Naive B cell (primary cell): ENCODE measurements around the gene CREBL2. TPM values are rescaled to one million over a fixed set of nuclear protein-coding genes. Genes with fewer than 3 reads are reported as not detected.
"Not testable (repeated sequence)": the region's sequence is repeated elsewhere in the genome, so short reads cannot be mapped to it uniquely, and the experiment has no call there.

Source experiments
- ATAC-seq, 2 donors: fragments of 150-1000 bp; cut with Tn5 transposase; 2 replicates each; pipeline ENCODE4 v1.10.0; 2021; ENCODE audit warnings: low read depth in 2 of 2, mild to moderate bottlenecking in 2 of 2, moderate library complexity in 2 of 2
- DNase-seq: peaks from one replicate; pipeline ENCODE4 v3.0.0; 2022
- H3K27ac Mint-ChIP-seq, 6 donors: one replicate each; pipeline ENCODE4 v1.8.0; 2020 to 2022; ENCODE audit warnings: mild to moderate bottlenecking in 6 of 6, mixed read lengths in 6 of 6, moderate library complexity in 5 of 6, inconsistent platforms in 2 of 6
- H3K27me3 Mint-ChIP-seq, 3 donors: one replicate each; pipeline ENCODE4 v1.8.0; 2021 to 2022; ENCODE audit warnings: mixed read lengths in 3 of 3, mild to moderate bottlenecking in 1 of 3
- H3K36me3 Mint-ChIP-seq, 2 donors: one replicate each; pipeline ENCODE4 v1.8.0; 2020 to 2022; ENCODE audit warnings: mixed read lengths in 2 of 2, inconsistent platforms in 1 of 2, mild to moderate bottlenecking in 1 of 2
- H3K4me1 Mint-ChIP-seq, 3 donors: one replicate each; pipeline ENCODE4 v1.8.0; 2020 to 2022; ENCODE audit warnings: mixed read lengths in 3 of 3, inconsistent platforms in 1 of 3, mild to moderate bottlenecking in 1 of 3, moderate library complexity in 1 of 3
- H3K4me3 Mint-ChIP-seq, 8 donors: one replicate each; pipeline ENCODE4 v1.8.0; 2020 to 2022; ENCODE audit warnings: mild to moderate bottlenecking in 8 of 8, mixed read lengths in 8 of 8, moderate library complexity in 8 of 8, inconsistent platforms in 2 of 8
- H3K9me3 Mint-ChIP-seq, 7 donors: one replicate each; pipeline ENCODE4 v1.8.0; 2020 to 2022; ENCODE audit warnings: mixed read lengths in 7 of 7, mild to moderate bottlenecking in 5 of 7, inconsistent platforms in 2 of 7, moderate library complexity in 1 of 7
- polyA plus RNA-seq, 6 donors: library from polyadenylated mRNA; unstranded; fragments of 300-500 nt; fragmentation: Illumina TruSeq; gene quantifications; one replicate each; pipeline ENCODE4 v1.2.3, GENCODE V29; 2021; ENCODE audit warnings: low read depth in 6 of 6

Gene CREBL2
- polyA plus RNA-seq, result 10 to 100 TPM; 21.9 to 29.3 (median 25.6) TPM

- Mint-ChIP-seq H3K4me3 (peak within 1 kb of the TSS; percentile 94 to 97 (median 96)), H3K27me3 (no peaks in the 10 kb centered on the region), H3K36me3 (peaks cover 0 to 5% of the 10 kb centered on the region in 2 donors), H3K27ac (peak within 1 kb of the TSS; percentile 96 to 99 (median 97)), H3K4me1 (peaks cover 21 to 47% (median 43%) of the 10 kb centered on the region in 3 donors), H3K9me3 (no peaks in the 10 kb centered on the region)
- peak; percentile 88 for DNase-seq
- ATAC-seq, result peak; percentile 89
Measured at GRCh38 chr12:12611512-12612306, at the start of gene CREBL2. TSS of gene CREBL2 (plus strand) at chr12:12611876. CDS start at chr12:12612173, 297 bp downstream.

GRCh38 chr12:12562016-12562483, 49.6 kb upstream of the CREBL2 start:
- H3K36me3 Mint-ChIP-seq, result no peaks in the 10 kb centered on the region
- peak overlapping the region; percentile 90 to 99 (median 95) for H3K27ac Mint-ChIP-seq
- H3K4me1 Mint-ChIP-seq, result peaks cover 6 to 13% (median 12%) of the 10 kb centered on the region in 3 donors
- H3K27me3 Mint-ChIP-seq, result peaks cover 6 to 20% (median 9%) of the 10 kb centered on the region in 3 donors
- ATAC-seq (peak; percentile 22 to 27), DNase-seq (peak; percentile 52)
- H3K4me3 Mint-ChIP-seq, result peak overlapping the region; percentile 82 to 94 (median 90)
- H3K9me3 Mint-ChIP-seq, result peaks cover 0 to 2% (median 0%) of the 10 kb centered on the region in 7 donors

- Mint-ChIP-seq H3K36me3 (no peaks in the 10 kb centered on the region), H3K27me3 (peaks cover 6 to 17% (median 9%) of the 10 kb centered on the region in 3 donors), H3K9me3 (peaks cover 0 to 2% (median 0%) of the 10 kb centered on the region in 7 donors), H3K27ac (peak within 1 kb of the TSS; percentile 90 to 99 (median 95)), H3K4me1 (peaks cover 6 to 13% (median 12%) of the 10 kb centered on the region in 3 donors), H3K4me3 (peak within 1 kb of the TSS; percentile 87 to 95 (median 91))
- DNase-seq (peak; percentile 78), ATAC-seq (peak; percentile 72 to 75)
Measured at GRCh38 chr12:12562585-12563261, 49.0 kb upstream of the CREBL2 start, which contains the start of gene DUSP16. TSS of gene DUSP16 (minus strand) at chr12:12562863. CDS start at chr12:12521098, 41,765 bp downstream.

- Mint-ChIP-seq H3K9me3 (peaks cover 0 to 2% (median 0%) of the 10 kb centered on the region in 7 donors), H3K4me1 (peaks cover 6 to 13% (median 12%) of the 10 kb centered on the region in 3 donors), H3K4me3 (peak overlapping the region; percentile 81 to 95 (median 90)), H3K27ac (peak overlapping the region; percentile 75 to 96 (median 91)), H3K36me3 (no peaks in the 10 kb centered on the region), H3K27me3 (peaks cover 6 to 13% (median 9%) of the 10 kb centered on the region in 3 donors)
- no peak for DNase-seq
- no peak for ATAC-seq
Measured at GRCh38 chr12:12563290-12563928, 48.3 kb upstream of the CREBL2 start.

- peaks cover 0 to 2% (median 0%) of the 10 kb centered on the region in 7 donors for H3K9me3 Mint-ChIP-seq
- H3K27me3 Mint-ChIP-seq, result peaks cover 5 to 14% (median 6%) of the 10 kb centered on the region in 3 donors
- DNase-seq (no peak), ATAC-seq (no peak)
- no peak overlapping the region for H3K27ac Mint-ChIP-seq
- H3K4me1 Mint-ChIP-seq, result peaks cover 6 to 13% (median 12%) of the 10 kb centered on the region in 3 donors
- no peaks in the 10 kb centered on the region for H3K36me3 Mint-ChIP-seq
- no peak overlapping the region for H3K4me3 Mint-ChIP-seq
Measured at GRCh38 chr12:12564911-12565310, 46.8 kb upstream of the CREBL2 start.

- not testable (repeated sequence) for H3K27ac Mint-ChIP-seq, ATAC-seq, H3K4me3 Mint-ChIP-seq, H3K9me3 Mint-ChIP-seq, DNase-seq, H3K27me3 Mint-ChIP-seq, H3K4me1 Mint-ChIP-seq, H3K36me3 Mint-ChIP-seq
Measured at GRCh38 chr12:12565971-12566370, 45.7 kb upstream of the CREBL2 start.

- no peak for DNase-seq
- Mint-ChIP-seq H3K27ac (no peak overlapping the region), H3K27me3 (peaks cover 6 to 9% (median 8%) of the 10 kb centered on the region in 3 donors), H3K36me3 (no peaks in the 10 kb centered on the region), H3K9me3 (no peaks in the 10 kb centered on the region), H3K4me1 (no peaks in the 10 kb centered on the region), H3K4me3 (no peak overlapping the region)
- ATAC-seq, result no peak
Measured at GRCh38 chr12:12572659-12573058, 39.0 kb upstream of the CREBL2 start.

GRCh38 chr12:12577786-12578185, 33.9 kb upstream of the CREBL2 start:
- H3K27ac Mint-ChIP-seq, result no peak overlapping the region
- H3K36me3 Mint-ChIP-seq, result no peaks in the 10 kb centered on the region
- DNase-seq (no peak), ATAC-seq (no peak)
- peaks cover 0 to 3% (median 0%) of the 10 kb centered on the region in 3 donors for H3K27me3 Mint-ChIP-seq
- H3K4me1 Mint-ChIP-seq, result no peaks in the 10 kb centered on the region
- H3K9me3 Mint-ChIP-seq, result no peaks in the 10 kb centered on the region
- no peak overlapping the region for H3K4me3 Mint-ChIP-seq

GRCh38 chr12:12580716-12581115, 31.0 kb upstream of the CREBL2 start:
- H3K9me3 Mint-ChIP-seq, H3K36me3 Mint-ChIP-seq, DNase-seq, ATAC-seq, H3K4me3 Mint-ChIP-seq, H3K27me3 Mint-ChIP-seq, H3K27ac Mint-ChIP-seq, H3K4me1 Mint-ChIP-seq: not testable (repeated sequence)

GRCh38 chr12:12582193-12582881, 29.3 kb upstream of the CREBL2 start:
- Mint-ChIP-seq H3K36me3 (no peaks in the 10 kb centered on the region), H3K4me3 (no peak overlapping the region), H3K9me3 (no peaks in the 10 kb centered on the region), H3K4me1 (no peaks in the 10 kb centered on the region), H3K27me3 (peaks cover 5 to 16% (median 10%) of the 10 kb centered on the region in 3 donors), H3K27ac (no peak overlapping the region)
- DNase-seq (no peak), ATAC-seq (no peak)

GRCh38 chr12:12582895-12583303, 28.8 kb upstream of the CREBL2 start:
- no peak for DNase-seq
- no peak overlapping the region for H3K4me3 Mint-ChIP-seq
- H3K36me3 Mint-ChIP-seq, result no peaks in the 10 kb centered on the region
- H3K27me3 Mint-ChIP-seq, result peaks cover 6 to 16% (median 13%) of the 10 kb centered on the region in 3 donors
- peak; percentile 46 to 61 for ATAC-seq
- no peaks in the 10 kb centered on the region for H3K9me3 Mint-ChIP-seq
- H3K27ac Mint-ChIP-seq, result no peak overlapping the region
- H3K4me1 Mint-ChIP-seq, result no peaks in the 10 kb centered on the region

- H3K27ac Mint-ChIP-seq, result no peak overlapping the region
Measured at GRCh38 chr12:12583510-12584178, 28.0 kb upstream of the CREBL2 start.

More at GRCh38 chr12:12583510-12584178, 28.0 kb upstream of the CREBL2 start:
- ATAC-seq, result no peak
- no peaks in the 10 kb centered on the region for H3K4me1 Mint-ChIP-seq
- no peak for DNase-seq
- no peak overlapping the region for H3K4me3 Mint-ChIP-seq
- peaks cover 9 to 17% (median 16%) of the 10 kb centered on the region in 3 donors for H3K27me3 Mint-ChIP-seq
- H3K9me3 Mint-ChIP-seq, result no peaks in the 10 kb centered on the region
- no peaks in the 10 kb centered on the region for H3K36me3 Mint-ChIP-seq
